Ovary (tissue), 9 donors: ENCODE results near the gene ASPSCR1. TPM values are rescaled to one million over a fixed set of nuclear protein-coding genes. Genes with fewer than 3 reads are reported as not detected.
A peak's percentile ranks its signal among the peaks of the same experiment; 100 is the strongest.

Source experiments
- DNase-seq, 5 donors: peaks; one replicate each; pipeline ENCODE4 v3.0.0-alpha.2; 2019 to 2020
- H3K27ac ChIP-seq, 2 donors: fragments of 200-600 bp; one replicate each; pipeline versions ENCODE4 v1.5.1 to v1.8.0; 2019 to 2022
- H3K27me3 ChIP-seq: fragments of 200-600 bp; one replicate; pipeline ENCODE4 v1.8.0; 2022
- H3K36me3 ChIP-seq: fragments of 200-600 bp; sonication (generic); one replicate; pipeline ENCODE4 v1.5.1; 2019
- H3K4me1 ChIP-seq: one replicate; pipeline ENCODE4 v1.8.1; 2013; ENCODE audit warnings: mild to moderate bottlenecking, moderate library complexity; ENCODE audit not compliant: insufficient read depth
- H3K4me3 ChIP-seq: fragments of 200-600 bp; sonication (generic); one replicate; pipeline ENCODE4 v1.5.1; 2017
- H3K9me3 ChIP-seq, 2 donors: fragments of 200-600 bp in 1 of 2; sonication (generic) in 1 of 2; one replicate each; pipeline versions ENCODE4 v1.5.1 to v1.8.1; 2013 to 2019; ENCODE audit warnings: mild to moderate bottlenecking in 1 of 2, moderate library complexity in 1 of 2
- CTCF ChIP-seq, 3 donors: fragments of 450-650 bp in 2 of 3; fragments of 200-600 bp in 1 of 3; IDR thresholded peaks; one replicate each; pipeline versions ENCODE4 v1.5.1 to v1.8.0; 2016 to 2022; ENCODE audit warnings: antibody characterized with exemption in 3 of 3, mild to moderate bottlenecking in 1 of 3
- EP300 ChIP-seq: sonication (generic); formaldehyde crosslinking; IDR thresholded peaks from one replicate; pipeline ENCODE4 v1.6.1; 2017; ENCODE audit warnings: antibody characterized with exemption
- POLR2A ChIP-seq: fragments of 450-650 bp; IDR thresholded peaks from one replicate; pipeline ENCODE4 v1.6.1; 2017; ENCODE audit warnings: antibody characterized with exemption, mild to moderate bottlenecking, moderate library complexity
- WGBS, 3 donors: extraction: QIAGEN DNeasy Blood & Tissue Kit in 1 of 3; methylation state at CpG; one replicate each; pipeline versions ENCODE4 v1.1.5 to v1.1.7; 2013 to 2017; 5-methylcytosine and 5-hydroxymethylcytosine counted together
- intact Hi-C, 4 donors: fragments of 100-400 bp; cut with DNase I; formaldehyde crosslinking; loops; one replicate each; pipeline versions ENCODE4 v1.11.0 to v1.15.1; 2022 to 2023
- polyA plus RNA-seq, 2 donors: library from polyadenylated mRNA; stranded (reverse); fragments of 200-250 nt in 1 of 2; fragments of 350-450 nt in 1 of 2; fragmentation: Illumina TruSeq in 1 of 2; extraction: RNeasy Lipid Tissue Mini Kit (QIAGEN cat#74804) in 1 of 2; gene quantifications; one replicate each; pipeline ENCODE4 v1.2.3, GENCODE V29; 2013 to 2014
- total RNA-seq, 7 donors: library from RNA; depleted of rRNA in 2 of 7; stranded (reverse); fragments of >200 nt in 2 of 7; fragmentation: NEBNext Ultra II Directional in 3 of 7; extraction: Animal tissue kit (Norgen Biotek cat#: 25700) in 3 of 7; gene quantifications; one replicate each; pipeline versions ENCODE4 v1.1.0 to v1.2.4, GENCODE V29; 2016 to 2023
- donor health status: DM: no; HTN: no; CAD: no; lungs with moderate emphysema.
- donor health status: DM: no; HTN: no; CAD: no.
- donor health status: Bipolar disorder and iron deficiency.
- donor health status: DM: yes; HTN: yes; CAD: no.
- donor health status: DM: no; HTN: no; CAD: no.
- donor health status: DM: yes; HTN: yes; CAD: no.

ASPSCR1 gene
- total and polyA plus RNA-seq, 9 donors = 1.6 to 39.9 (median 24.3) TPM

GRCh38 chr17:82019690-82020571, 42.5 kb downstream of the ASPSCR1 start:
- H3K27ac ChIP-seq = no peak overlapping the region
- peak in 2 of 5 donors; percentile 62 to 74 for DNase-seq
- no peak overlapping the region for H3K4me3 ChIP-seq
- no peaks in the 10 kb centered on the region for H3K36me3 ChIP-seq
- H3K4me1 ChIP-seq = peaks cover 8% of the 10 kb centered on the region
- H3K27me3 ChIP-seq = no peaks in the 10 kb centered on the region
- H3K9me3 ChIP-seq = no peaks in the 10 kb centered on the region
- TF ChIP-seq POLR2A (no peak), CTCF (IDR thresholded peaks at IDR 0.05) (peak in 2 of 3 donors; percentile 14 to 36), EP300 (no peak)
- intact Hi-C loops = loop anchor here (2.0 to 10.0 kb wide), 3 partner anchors 58 to 305 kb away; partner anchors contain the start of gene NOTUM (in 2 of the 4)
- WGBS, 3 donors = 65 to 71% (median 68%) methylated on average over 27 to 34 of the region's 34 CpGs

DNA sequence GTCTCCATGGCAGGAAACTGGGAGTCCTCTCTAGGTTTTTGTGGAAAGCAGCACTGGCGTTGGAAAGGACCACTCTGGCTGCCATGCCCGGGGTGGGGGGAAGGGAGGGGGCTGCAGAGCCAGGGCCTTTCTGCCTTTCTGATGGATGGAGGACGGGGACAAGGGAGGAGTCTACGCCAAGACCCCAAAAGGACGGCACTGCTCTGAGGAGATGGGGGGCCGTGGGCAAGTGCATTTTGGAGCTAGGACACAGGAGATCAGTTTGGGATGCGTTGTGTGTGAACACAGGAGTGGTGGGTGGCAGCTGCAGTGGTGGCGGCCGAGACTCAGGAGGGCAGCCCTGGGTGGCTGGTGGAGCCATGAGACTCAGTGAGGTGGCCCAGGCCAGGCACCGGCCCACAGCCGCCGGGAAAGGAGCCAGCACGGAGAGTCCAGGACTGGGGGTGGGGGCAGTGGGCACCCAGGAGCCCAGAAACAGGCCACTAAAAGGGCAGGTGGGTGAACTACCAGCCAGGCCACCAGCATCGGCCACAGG, 43.2 kb downstream of the ASPSCR1 start:
- TF ChIP-seq CTCF (IDR thresholded peaks at IDR 0.05) (no peak), POLR2A (no peak), EP300 (no peak)
- no peak for DNase-seq
- Histone ChIP-seq H3K9me3 (no peaks in the 10 kb centered on the region), H3K27me3 (no peaks in the 10 kb centered on the region), H3K27ac (no peak overlapping the region), H3K36me3 (no peaks in the 10 kb centered on the region), H3K4me1 (peaks cover 8% of the 10 kb centered on the region), H3K4me3 (no peak overlapping the region)
- WGBS, 3 donors = 73 to 81% (median 74%) methylated on average over 13 to 14 of the region's 14 CpGs
- intact Hi-C loops = loop anchor here in 2 of 4 donors (2.0 to 10.0 kb wide), 2 partner anchors 62 to 304 kb away; no protein-coding TSS in a partner anchor

DNA sequence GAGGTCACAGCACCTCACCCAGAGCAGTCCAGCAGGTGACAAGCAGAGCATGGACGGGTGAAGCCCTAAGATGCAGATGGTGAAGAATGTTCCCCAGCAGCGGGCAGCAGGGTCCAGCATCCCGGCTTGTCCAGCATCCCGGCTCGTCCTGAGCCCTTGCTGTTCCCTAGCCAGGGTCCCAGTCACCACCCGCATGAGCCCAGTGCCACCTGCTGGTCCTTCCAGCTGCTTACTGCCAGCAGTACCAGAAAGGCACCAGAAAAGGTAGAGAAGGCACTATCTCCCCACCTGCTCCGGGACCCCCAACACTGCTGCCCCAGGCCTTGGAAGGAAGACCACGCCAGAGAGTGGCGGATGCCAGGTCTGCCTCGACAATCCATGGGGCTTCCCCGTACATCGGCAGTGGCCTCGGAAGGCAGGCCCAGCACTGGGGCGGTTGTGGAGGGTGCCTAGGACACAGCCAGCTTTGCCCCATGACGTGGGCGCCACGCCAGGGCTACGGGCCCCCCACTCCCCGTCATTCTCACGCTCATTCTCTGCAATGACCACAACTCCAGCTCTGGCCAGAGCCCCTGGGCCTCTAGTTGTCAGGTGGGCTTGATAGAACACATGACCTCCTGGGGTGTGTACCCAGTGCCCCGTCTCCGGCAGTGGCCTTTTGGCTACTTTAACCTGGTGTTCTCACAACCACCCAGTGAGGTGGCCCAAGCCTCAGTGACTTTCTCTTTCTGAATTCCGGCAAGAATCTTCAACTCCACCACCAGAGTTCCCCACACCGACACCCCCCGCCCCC, 43.9 kb downstream of the ASPSCR1 start:
- Histone ChIP-seq H3K4me1 (peaks cover 8% of the 10 kb centered on the region), H3K27me3 (no peaks in the 10 kb centered on the region), H3K9me3 (no peaks in the 10 kb centered on the region), H3K4me3 (peak overlapping the region; percentile 95), H3K36me3 (no peaks in the 10 kb centered on the region), H3K27ac (no peak overlapping the region)
- intact Hi-C loops = loop anchor here in 2 of 4 donors (2.0 to 10.0 kb wide), 2 partner anchors 63 to 303 kb away; no protein-coding TSS in a partner anchor
- 31 to 39% (median 33%) methylated on average over 25 of the region's 25 CpGs for WGBS, 3 donors
- peak in 4 of 5 donors; percentile 58 to 73 (median 64) for DNase-seq
- peak; percentile 13 to 70 (median 38) for TF ChIP-seq CTCF (IDR thresholded peaks at IDR 0.05)
- TF ChIP-seq EP300 = no peak

DNA sequence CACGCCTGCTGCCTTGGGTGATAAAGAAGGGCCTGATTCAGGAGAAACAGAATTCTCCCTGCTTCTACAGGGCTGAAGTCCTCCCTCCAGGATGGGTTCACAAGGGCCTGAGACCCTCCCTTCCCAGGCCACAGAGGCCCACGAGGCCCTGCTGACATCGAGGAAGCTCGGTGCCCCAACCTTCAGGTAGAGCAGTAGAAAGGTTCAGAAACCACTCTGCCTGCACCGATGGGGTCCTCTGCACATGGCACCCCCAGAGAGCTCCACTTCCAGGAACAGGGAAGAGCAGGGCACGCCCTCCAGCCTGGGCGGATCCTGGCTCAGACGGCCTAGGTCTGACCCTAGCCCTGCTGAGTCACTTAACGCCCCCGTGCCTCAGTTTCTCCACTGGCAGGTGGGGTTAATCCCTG, 44.5 kb downstream of the ASPSCR1 start:
- Histone ChIP-seq H3K27me3 (no peaks in the 10 kb centered on the region), H3K9me3 (no peaks in the 10 kb centered on the region), H3K36me3 (no peaks in the 10 kb centered on the region), H3K27ac (peak overlapping the region in 1 of 2 donors; percentile 20), H3K4me3 (peak overlapping the region; percentile 95), H3K4me1 (peaks cover 8% of the 10 kb centered on the region)
- WGBS, 3 donors = 3 to 9% (median 6%) methylated on average over 9 to 10 of the region's 10 CpGs
- intact Hi-C loops = loop anchor here in 2 of 4 donors (2.0 to 10.0 kb wide), 2 partner anchors 63 to 303 kb away; no protein-coding TSS in a partner anchor
- DNase-seq = no peak
- TF ChIP-seq POLR2A = no peak
- TF ChIP-seq EP300 = no peak
- no peak for TF ChIP-seq CTCF (IDR thresholded peaks at IDR 0.05)
